GM23248 (cell line): ENCODE results near the gene SLC44A3. TPM values are rescaled to one million over a fixed set of nuclear protein-coding genes. Genes with fewer than 3 reads are reported as not detected.

Source experiments
- DNase-seq: peaks from one replicate; pipeline ENCODE4 v3.0.0-alpha.2; 2015
- H2AFZ ChIP-seq: fragments of 200-600 bp; sonication (generic); 2 replicates; pipeline ENCODE4 v1.6.1; 2016; ENCODE audit warnings: antibody characterized with exemption
- H3F3A ChIP-seq: fragments of 200-600 bp; sonication (generic); 2 replicates; pipeline ENCODE4 v1.6.1; 2016; ENCODE audit warnings: mild to moderate bottlenecking, antibody characterized with exemption, mixed run types; ENCODE audit not compliant: insufficient read depth
- H3K27ac ChIP-seq: fragments of 200-600 bp; sonication (generic); 2 replicates; pipeline ENCODE4 v1.5.1; 2016; ENCODE audit warnings: mild to moderate bottlenecking
- H3K27me3 ChIP-seq: fragments of 200-600 bp; sonication (generic); replicated peaks from 2 replicates; pipeline ENCODE4 v1.6.1; 2016; ENCODE audit warnings: mild to moderate bottlenecking; ENCODE audit not compliant: insufficient read depth
- H3K36me3 ChIP-seq: fragments of 200-600 bp; sonication (generic); 2 replicates; pipeline ENCODE4 v1.6.1; 2016; ENCODE audit warnings: low read depth, mild to moderate bottlenecking
- H3K4me1 ChIP-seq: fragments of 200-600 bp; sonication (generic); 2 replicates; pipeline ENCODE4 v1.6.1; 2016; ENCODE audit warnings: mild to moderate bottlenecking; ENCODE audit not compliant: insufficient read depth
- H3K4me2 ChIP-seq: fragments of 200-600 bp; sonication (generic); one replicate; pipeline ENCODE4 v1.6.1; 2016; ENCODE audit warnings: mild to moderate bottlenecking; ENCODE audit not compliant: unreplicated experiment
- H3K4me3 ChIP-seq: fragments of 200-600 bp; sonication (generic); 2 replicates; pipeline ENCODE4 v1.5.1; 2016; ENCODE audit warnings: mild to moderate bottlenecking
- H3K79me2 ChIP-seq: fragments of 200-600 bp; sonication (generic); 2 replicates; pipeline ENCODE4 v1.6.1; 2016; ENCODE audit warnings: mild to moderate bottlenecking; ENCODE audit not compliant: insufficient read depth
- H3K9ac ChIP-seq: fragments of 200-600 bp; sonication (generic); 2 replicates; pipeline ENCODE4 v1.6.1; 2016; ENCODE audit warnings: mild to moderate bottlenecking
- H3K9me2 ChIP-seq: fragments of 200-600 bp; sonication (generic); 2 replicates; pipeline ENCODE4 v1.6.1; 2016; ENCODE audit warnings: mixed run types, mild to moderate bottlenecking, moderate library complexity; ENCODE audit not compliant: insufficient read depth
- H3K9me3 ChIP-seq: fragments of 200-600 bp; sonication (generic); one replicate; pipeline ENCODE4 v1.6.1; 2017; ENCODE audit warnings: low read depth
- H4K20me1 ChIP-seq: fragments of 200-600 bp; sonication (generic); 2 replicates; pipeline ENCODE4 v1.6.0; 2016; ENCODE audit not compliant: insufficient read depth
- EZH2 ChIP-seq: fragments of 200-600 bp; sonication (generic); IDR thresholded peaks from 2 replicates; pipeline ENCODE4 v1.6.1; 2018; ENCODE audit warnings: antibody characterized with exemption, mild to moderate bottlenecking; ENCODE audit not compliant: insufficient read depth, poor library complexity, severe bottlenecking
- EZH2phosphoT487 ChIP-seq: fragments of 200-600 bp; sonication (generic); IDR thresholded peaks from 2 replicates; pipeline ENCODE4 v1.6.1; 2018; ENCODE audit warnings: antibody characterized with exemption, moderate library complexity, mild to moderate bottlenecking, low read depth; ENCODE audit not compliant: insufficient read depth
- WGBS, 2 experiments: methylation state at CpG; one replicate each; pipeline ENCODE4 v1.1.6; 2015 to 2017; ENCODE audit warnings: low lambda C conversion rate in 2 of 2, low coverage in 1 of 2; ENCODE audit errors: missing lambda C conversion rate in 2 of 2; 5-methylcytosine and 5-hydroxymethylcytosine counted together
- in situ Hi-C: fragments of 300-500 bp; cut with MboI; formaldehyde crosslinking; loops from 2 replicates; pipeline ENCODE4 v1.15.0; 2020
- polyA plus RNA-seq: library from polyadenylated mRNA; unstranded; fragments of >200 nt; fragmentation: Nextera tagmentation; extraction: Ambion mirVana; gene quantifications from 2 replicates; pipeline ENCODE4 v1.2.1, GENCODE V29; 2016
- total RNA-seq: library from RNA; depleted of rRNA; stranded (reverse); fragments of >200 nt; shearing (Covaris generic); gene quantifications from 2 replicates; pipeline ENCODE4 v1.2.3, GENCODE V29; 2014

SLC44A3 gene
- total and polyA plus RNA-seq, 2 experiments from 2014 or later, result 1.6 to 2.0 TPM

GRCh38 chr1:94859174-94859573, 39.0 kb downstream of the SLC44A3 start:
- H3K79me2 ChIP-seq, result no peaks in the 10 kb centered on the region
- H3K9me3 ChIP-seq, result no peaks in the 10 kb centered on the region
- H2AFZ ChIP-seq, result no peak overlapping the region
- H3K4me3 ChIP-seq, result no peak overlapping the region
- H3K9me2 ChIP-seq, result no peaks in the 10 kb centered on the region
- in situ Hi-C loops, result loop anchor here (25.0 kb wide), 1 partner anchor 378 kb away; the partner anchor contains the start of gene RWDD3
- no peak overlapping the region for H3K27ac ChIP-seq
- no peak overlapping the region for H3K9ac ChIP-seq
- TF ChIP-seq EZH2phosphoT487 (no peak), EZH2 (no peak)
- no peaks in the 10 kb centered on the region for H3K36me3 ChIP-seq
- H3F3A ChIP-seq, result peaks cover 34% of the 10 kb centered on the region
- no peaks in the 10 kb centered on the region for H3K27me3 ChIP-seq
- no peaks in the 10 kb centered on the region for H4K20me1 ChIP-seq
- no peak for DNase-seq
- no peak overlapping the region for H3K4me2 ChIP-seq
- peaks cover 31% of the 10 kb centered on the region for H3K4me1 ChIP-seq
- 78 to 95% methylated on average over 2 of the region's 2 CpGs for WGBS, 2 experiments

GRCh38 chr1:94862718-94863117, 42.6 kb downstream of the SLC44A3 start:
- Histone ChIP-seq H3K9ac (peak overlapping the region; percentile 77), H3K36me3 (no peaks in the 10 kb centered on the region), H3K9me2 (no peaks in the 10 kb centered on the region), H3K4me3 (no peak overlapping the region), H3K4me2 (peak overlapping the region; percentile 96), H3F3A (peaks cover 49% of the 10 kb centered on the region), H2AFZ (no peak overlapping the region), H4K20me1 (no peaks in the 10 kb centered on the region), H3K79me2 (no peaks in the 10 kb centered on the region), H3K27me3 (no peaks in the 10 kb centered on the region), H3K4me1 (peaks cover 50% of the 10 kb centered on the region), H3K27ac (peak overlapping the region; percentile 97), H3K9me3 (no peaks in the 10 kb centered on the region)
- no peak for DNase-seq
- TF ChIP-seq EZH2phosphoT487 (no peak), EZH2 (no peak)
- in situ Hi-C loops, result loop anchor here (5.0 to 25.0 kb wide), 2 partner anchors 60 to 375 kb away; partner anchors contain the start of gene RWDD3
- whole genome bisulfite sequencing, 2 experiments, result 94 to 97% methylated on average over 2 of the region's 2 CpGs

GRCh38 chr1:94863297-94863911, 43.2 kb downstream of the SLC44A3 start:
- WGBS, 2 experiments, result 0% methylated on average over 2 of the region's 2 CpGs
- in situ Hi-C loops, result loop anchor here (5.0 to 25.0 kb wide), 2 partner anchors 59 to 374 kb away; partner anchors contain the start of gene RWDD3
- Histone ChIP-seq H4K20me1 (no peaks in the 10 kb centered on the region), H3F3A (peaks cover 49% of the 10 kb centered on the region), H3K9me2 (no peaks in the 10 kb centered on the region), H2AFZ (peak overlapping the region; percentile 66; the same call in 1 of the 2 replicates), H3K27me3 (no peaks in the 10 kb centered on the region), H3K9me3 (no peaks in the 10 kb centered on the region), H3K4me3 (peak overlapping the region; percentile 69), H3K36me3 (no peaks in the 10 kb centered on the region), H3K79me2 (no peaks in the 10 kb centered on the region), H3K4me2 (peak overlapping the region; percentile 96), H3K4me1 (peaks cover 47% of the 10 kb centered on the region), H3K9ac (peak overlapping the region; percentile 77), H3K27ac (peak overlapping the region; percentile 97)
- peak; percentile 88 for DNase-seq
- no peak for TF ChIP-seq EZH2
- TF ChIP-seq EZH2phosphoT487, result no peak

- no peaks in the 10 kb centered on the region for H3K79me2 ChIP-seq
- no peaks in the 10 kb centered on the region for H3K27me3 ChIP-seq
- TF ChIP-seq EZH2, result no peak
- TF ChIP-seq EZH2phosphoT487, result no peak
- H3K4me3 ChIP-seq, result peak overlapping the region; percentile 69
- in situ Hi-C loops, result loop anchor here (5.0 to 25.0 kb wide), 2 partner anchors 58 to 373 kb away; partner anchors contain the start of gene RWDD3
- peak overlapping the region; percentile 97 for H3K27ac ChIP-seq
- H3K9me3 ChIP-seq, result no peaks in the 10 kb centered on the region
- peak; percentile 96 for DNase-seq
- H3K4me2 ChIP-seq, result peak overlapping the region; percentile 96
- no peaks in the 10 kb centered on the region for H4K20me1 ChIP-seq
- peak overlapping the region; percentile 77 for H3K9ac ChIP-seq
- peaks cover 49% of the 10 kb centered on the region for H3F3A ChIP-seq
- WGBS, 2 experiments, result 0 to 1% methylated on average over 4 of the region's 4 CpGs
- peak overlapping the region; percentile 66; the same call in 1 of the 2 replicates for H2AFZ ChIP-seq
- H3K9me2 ChIP-seq, result no peaks in the 10 kb centered on the region
- H3K36me3 ChIP-seq, result no peaks in the 10 kb centered on the region
- H3K4me1 ChIP-seq, result peaks cover 47% of the 10 kb centered on the region
Measured at GRCh38 chr1:94863919-94864318, 43.8 kb downstream of the SLC44A3 start.
